Measurements from ENCODE around the gene ANKK1.

ANKK1 gene

GRCh38 chr11:113377681-113378412, 9.7 kb upstream of the ANKK1 start:
- no peak for DNase-seq (ENCODE audit: low read depth in 2 of 2)

- DNase-seq (ENCODE audit: low read depth in 2 of 2): no peak
These were observed 8.9 kb upstream of the ANKK1 start for GRCh38 chr11:113378692-113379091.

GRCh38 chr11:113382121-113382520, 5.5 kb upstream of the ANKK1 start:
- no peak for DNase-seq (ENCODE audit: low read depth in 2 of 2)

GRCh38 chr11:113384551-113384950, 3.0 kb upstream of the ANKK1 start:
- DNase-seq (ENCODE audit: low read depth in 2 of 2): no peak

- no peak for DNase-seq (ENCODE audit: low read depth in 2 of 2)
These were observed 1.8 kb upstream of the ANKK1 start for GRCh38 chr11:113385749-113386148.

GRCh38 chr11:113386866-113387265, 713 bp upstream of the ANKK1 start:
- no peak for DNase-seq (ENCODE audit: low read depth in 2 of 2)

GRCh38 chr11:113389272-113389671, 1.7 kb downstream of the ANKK1 start:
- no peak for DNase-seq (ENCODE audit: low read depth in 2 of 2)

- no peak for DNase-seq (ENCODE audit: low read depth in 2 of 2)
These were observed 4.8 kb downstream of the ANKK1 start for GRCh38 chr11:113392236-113392921.

- DNase-seq (ENCODE audit: low read depth in 2 of 2): no peak
These were observed 6.0 kb downstream of the ANKK1 start for GRCh38 chr11:113393501-113393985.

GRCh38 chr11:113394919-113395318, 7.3 kb downstream of the ANKK1 start:
- no peak for DNase-seq (ENCODE audit: low read depth in 2 of 2)

GRCh38 chr11:113395782-113396336, 8.3 kb downstream of the ANKK1 start:
- no peak for DNase-seq (ENCODE audit: low read depth in 2 of 2)

GRCh38 chr11:113396690-113397089, 9.1 kb downstream of the ANKK1 start:
- DNase-seq (ENCODE audit: low read depth in 2 of 2): no peak

GRCh38 chr11:113397212-113397611, 9.6 kb downstream of the ANKK1 start:
- DNase-seq (ENCODE audit: low read depth in 2 of 2): no peak

GRCh38 chr11:113397821-113398220, 10.2 kb downstream of the ANKK1 start:
- no peak for DNase-seq (ENCODE audit: low read depth in 2 of 2)

GRCh38 chr11:113398669-113399430, 11.3 kb downstream of the ANKK1 start:
- DNase-seq (ENCODE audit: low read depth in 2 of 2): no peak

GRCh38 chr11:113400631-113401230, 13.2 kb downstream of the ANKK1 start:
- DNase-seq (ENCODE audit: low read depth in 2 of 2): no peak

GRCh38 chr11:113401718-113402117, 14.1 kb downstream of the ANKK1 start:
- DNase-seq (ENCODE audit: low read depth in 2 of 2): no peak

GRCh38 chr11:113404859-113405430, 17.4 kb downstream of the ANKK1 start:
- DNase-seq (ENCODE audit: low read depth in 2 of 2): no peak

- DNase-seq (ENCODE audit: low read depth in 2 of 2): no peak
These were observed 18.3 kb downstream of the ANKK1 start for GRCh38 chr11:113405724-113406478.

- DNase-seq (ENCODE audit: low read depth in 2 of 2): no peak
These were observed 19.6 kb downstream of the ANKK1 start for GRCh38 chr11:113407163-113407562.

- no peak for DNase-seq (ENCODE audit: low read depth in 2 of 2)
These were observed 20.6 kb downstream of the ANKK1 start for GRCh38 chr11:113408206-113408605.
